ENCODE measurements around the gene BMPER.

The BMPER gene

DNA sequence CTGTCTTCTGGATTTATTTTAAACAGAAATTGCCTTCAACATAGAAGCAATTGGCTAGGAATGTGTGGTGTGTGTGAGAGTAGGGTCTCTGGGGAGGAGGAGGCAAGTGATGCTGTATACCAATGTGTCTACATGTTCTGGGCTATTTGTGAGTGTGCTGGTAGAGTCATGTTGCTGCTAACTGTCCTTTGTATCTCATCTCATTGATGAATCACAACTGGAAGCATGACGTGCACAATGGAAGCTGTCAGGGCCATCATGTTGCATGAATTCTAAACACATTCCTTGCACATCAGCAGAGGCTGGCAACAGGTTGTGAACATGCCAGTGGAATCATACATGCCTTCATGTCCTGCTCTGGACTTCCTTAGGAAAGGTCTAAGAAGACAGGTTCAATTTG is 199.7 kb downstream of the BMPER start:
- no peak for DNase-seq

DNA sequence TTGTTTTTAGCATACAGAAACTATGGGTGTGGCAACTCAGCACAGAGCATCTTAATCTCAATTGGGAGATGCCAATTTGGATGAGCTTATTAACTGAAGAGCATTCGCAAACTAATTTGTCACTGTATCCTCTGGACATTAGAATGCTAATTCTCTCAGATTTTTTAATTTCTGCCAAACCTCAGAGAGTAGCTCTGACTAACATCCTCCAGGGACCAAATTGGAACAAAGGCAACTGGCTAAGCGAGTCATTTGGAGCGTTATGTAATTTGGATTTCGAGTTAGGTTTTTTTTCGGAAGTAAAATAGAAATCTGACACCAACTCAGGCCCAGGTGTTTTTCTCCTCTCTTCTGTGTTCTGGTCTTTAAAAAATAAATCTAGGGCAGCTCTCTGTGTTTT is 201.9 kb downstream of the BMPER start:
- peak; percentile 80 for DNase-seq

DNA sequence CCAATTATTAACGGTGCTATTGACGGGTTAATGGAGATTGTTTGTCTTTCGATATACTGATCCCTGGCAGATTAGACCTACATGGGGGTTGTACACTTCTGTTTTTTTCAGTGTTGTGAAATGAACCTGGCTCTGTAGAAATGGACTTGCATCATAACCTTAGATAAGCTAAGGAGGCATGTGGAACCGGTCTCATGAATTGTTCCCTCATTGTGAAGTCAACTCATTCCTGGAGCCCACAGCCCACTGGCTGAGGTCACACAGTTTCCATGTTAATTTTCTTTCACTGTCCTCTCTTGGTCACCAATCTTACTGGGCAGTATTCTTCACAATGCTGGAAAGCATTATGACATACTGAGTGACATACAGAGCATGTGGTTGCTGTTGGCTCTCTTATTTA is 202.8 kb downstream of the BMPER start:
- no peak for DNase-seq

DNA sequence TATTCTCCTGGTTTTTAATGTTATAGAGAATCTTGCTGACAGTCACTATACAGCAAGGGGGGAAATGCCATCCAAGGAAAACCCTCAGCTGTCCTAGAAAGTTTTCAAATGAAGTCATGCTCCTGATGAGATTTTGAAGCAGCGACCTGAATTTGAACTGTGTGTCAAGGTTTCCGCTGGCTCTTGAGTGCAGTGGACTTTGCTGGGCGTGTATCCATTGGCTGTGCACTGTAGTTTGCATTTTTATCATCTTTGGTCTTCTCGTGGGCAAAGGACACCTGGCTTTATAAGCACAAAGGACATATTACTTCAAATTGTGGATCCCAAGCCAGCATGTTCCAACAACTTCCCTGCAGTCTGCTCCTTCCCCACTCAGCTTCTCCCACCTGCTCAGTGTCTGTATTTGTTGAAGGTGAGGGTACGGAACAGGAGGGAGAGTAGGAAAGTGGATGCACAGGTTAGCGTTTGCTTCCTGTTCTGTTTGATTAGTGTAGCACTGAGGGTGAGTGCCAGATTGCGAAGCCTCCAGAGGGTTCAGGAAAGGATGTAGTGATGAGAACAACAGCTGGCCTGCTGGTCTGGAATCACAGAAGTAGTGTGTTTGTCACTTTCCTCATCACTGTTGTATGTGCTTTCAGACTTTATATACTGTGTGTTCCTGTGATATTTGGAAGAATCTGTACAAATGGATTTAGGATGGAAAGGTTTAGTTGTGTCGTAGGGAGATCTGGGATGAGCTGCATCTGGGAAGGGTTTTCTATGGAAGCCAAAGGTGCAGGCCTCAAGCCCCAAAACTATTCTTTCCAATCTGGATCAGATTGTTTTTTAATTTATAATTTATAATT is 204.8 kb downstream of the BMPER start:
- DNase-seq = no peak

DNA sequence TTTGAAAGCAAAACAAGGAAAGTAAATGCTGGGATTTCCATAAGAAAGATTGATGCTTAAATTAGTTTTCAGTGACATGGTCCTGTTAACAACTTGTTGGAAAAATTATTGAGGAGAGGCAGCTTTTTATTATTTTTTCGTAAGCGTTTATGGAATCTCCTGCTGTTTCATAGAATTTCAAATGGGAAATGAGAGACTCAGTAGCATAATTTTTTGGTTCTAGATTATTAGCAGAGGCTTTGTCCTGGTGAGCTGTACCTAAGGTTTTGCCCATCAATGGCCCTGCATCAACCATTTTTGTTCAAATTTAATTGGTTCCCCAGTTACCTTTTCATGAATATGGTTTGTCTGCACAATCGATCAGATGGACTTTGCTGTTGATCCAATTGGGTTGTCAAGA is 205.7 kb downstream of the BMPER start:
- no peak for DNase-seq

DNA sequence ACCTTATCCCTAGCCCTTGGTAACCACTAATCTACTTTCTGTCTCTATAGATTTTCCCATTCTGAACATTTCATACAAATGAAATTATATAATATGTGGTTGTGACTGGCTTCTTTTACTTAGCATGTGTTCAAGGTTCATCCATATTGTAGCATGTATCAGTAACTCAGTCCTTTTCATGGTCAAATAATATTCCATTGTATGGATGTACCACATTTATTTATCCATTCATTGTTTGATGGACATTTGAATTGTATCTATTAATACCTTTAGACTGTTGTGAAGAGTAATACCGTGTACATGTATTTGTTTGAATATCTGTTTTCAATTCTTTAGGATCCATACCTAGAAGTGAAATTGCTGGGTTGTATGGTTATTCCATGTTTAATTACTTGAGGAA is 210.2 kb downstream of the BMPER start:
- no peak for DNase-seq

DNA sequence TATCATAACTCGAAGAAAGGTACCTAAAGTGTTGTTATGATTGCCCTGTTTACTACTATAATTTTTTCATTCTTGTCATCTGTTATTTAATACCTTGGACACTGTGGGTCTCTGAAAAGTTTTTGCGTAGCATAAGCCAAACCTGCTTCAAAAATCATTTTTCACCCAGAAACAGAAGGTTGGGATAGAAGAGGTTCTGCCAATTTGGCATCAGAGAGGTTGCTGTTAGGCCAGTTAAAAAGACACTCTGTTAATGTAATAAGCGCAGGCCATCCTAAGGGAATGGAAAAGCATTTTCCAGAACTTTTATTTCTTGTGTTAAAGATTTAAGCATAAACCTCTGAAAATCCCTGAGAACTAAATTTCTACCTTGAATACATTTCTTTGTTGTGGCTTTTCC is 212.2 kb downstream of the BMPER start:
- no peak for DNase-seq

DNA sequence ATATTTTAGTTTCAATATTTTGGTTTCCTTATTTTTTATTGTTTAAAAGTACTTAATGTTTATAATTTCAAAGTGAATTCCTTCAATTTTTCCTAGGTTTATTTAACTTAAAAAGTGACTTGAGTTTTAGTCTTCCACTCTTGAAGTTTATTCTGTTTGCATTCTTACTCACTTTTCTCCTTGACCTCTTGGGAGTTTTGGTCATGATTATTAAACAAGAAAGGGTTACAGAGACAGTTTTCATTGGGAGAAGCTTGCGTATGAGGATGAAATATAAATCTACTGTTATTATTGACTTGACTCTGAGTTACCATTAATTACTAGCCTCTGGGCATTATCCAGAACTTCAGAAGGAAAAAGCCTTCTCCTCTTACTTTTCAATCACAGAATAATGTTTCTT is 216.0 kb downstream of the BMPER start:
- DNase-seq = no peak

DNA sequence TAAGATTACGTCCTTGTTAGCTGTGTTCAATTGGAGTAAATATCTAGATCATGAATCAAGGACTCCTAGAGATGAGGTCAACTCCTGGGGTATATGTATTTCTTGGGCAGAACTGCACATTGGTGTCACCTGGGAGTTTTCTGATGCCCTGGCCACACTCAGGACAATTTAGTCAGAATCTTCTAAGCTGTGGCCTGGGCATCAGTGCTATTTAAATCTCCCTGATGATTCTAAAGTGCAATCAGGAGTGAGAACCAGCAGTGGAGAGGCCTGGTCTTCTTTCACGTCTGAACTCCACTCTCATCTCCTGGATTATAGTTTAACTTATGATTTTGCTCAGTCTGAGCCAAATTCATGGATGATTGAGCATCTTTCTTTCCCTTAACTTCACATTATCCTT is 218.0 kb downstream of the BMPER start:
- no peak for DNase-seq

DNA sequence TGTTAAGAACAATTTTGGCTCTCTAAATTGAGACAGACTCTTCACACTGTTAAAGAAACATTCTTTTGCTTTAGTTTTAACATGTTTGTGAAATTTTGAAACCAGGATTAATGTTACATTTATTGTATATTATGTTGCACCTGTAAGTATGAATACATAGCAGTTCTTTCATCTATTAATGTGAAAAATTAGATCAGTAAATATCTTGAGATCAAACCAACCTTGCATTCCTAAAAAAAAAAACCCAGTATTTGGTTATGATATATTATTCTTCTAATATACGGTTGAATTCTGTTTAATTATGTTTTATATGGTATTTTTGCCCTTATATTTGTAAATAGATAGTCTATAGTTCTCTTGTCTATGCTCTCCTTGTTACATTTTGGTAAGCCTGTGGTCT is 219.4 kb downstream of the BMPER start:
- no peak for DNase-seq

DNA sequence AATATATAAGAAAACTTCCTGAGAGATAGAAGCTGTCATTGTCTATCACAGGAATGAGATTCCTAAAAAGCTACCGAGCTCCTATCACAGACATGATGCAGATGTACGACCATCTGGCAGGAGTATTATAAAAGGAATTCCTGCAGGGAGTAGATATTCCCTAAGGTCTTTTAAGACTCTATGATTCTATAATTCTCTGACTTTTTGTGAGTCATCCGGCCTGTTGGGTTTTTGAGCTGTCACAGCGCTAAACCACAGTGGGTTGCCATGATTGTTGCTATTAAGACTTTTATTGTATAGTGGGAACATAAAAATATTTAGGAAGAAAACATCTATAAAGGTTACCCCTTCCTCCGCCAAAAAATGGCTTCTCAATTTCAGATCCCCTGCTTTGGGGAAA is 223.4 kb downstream of the BMPER start:
- no peak for DNase-seq

DNA sequence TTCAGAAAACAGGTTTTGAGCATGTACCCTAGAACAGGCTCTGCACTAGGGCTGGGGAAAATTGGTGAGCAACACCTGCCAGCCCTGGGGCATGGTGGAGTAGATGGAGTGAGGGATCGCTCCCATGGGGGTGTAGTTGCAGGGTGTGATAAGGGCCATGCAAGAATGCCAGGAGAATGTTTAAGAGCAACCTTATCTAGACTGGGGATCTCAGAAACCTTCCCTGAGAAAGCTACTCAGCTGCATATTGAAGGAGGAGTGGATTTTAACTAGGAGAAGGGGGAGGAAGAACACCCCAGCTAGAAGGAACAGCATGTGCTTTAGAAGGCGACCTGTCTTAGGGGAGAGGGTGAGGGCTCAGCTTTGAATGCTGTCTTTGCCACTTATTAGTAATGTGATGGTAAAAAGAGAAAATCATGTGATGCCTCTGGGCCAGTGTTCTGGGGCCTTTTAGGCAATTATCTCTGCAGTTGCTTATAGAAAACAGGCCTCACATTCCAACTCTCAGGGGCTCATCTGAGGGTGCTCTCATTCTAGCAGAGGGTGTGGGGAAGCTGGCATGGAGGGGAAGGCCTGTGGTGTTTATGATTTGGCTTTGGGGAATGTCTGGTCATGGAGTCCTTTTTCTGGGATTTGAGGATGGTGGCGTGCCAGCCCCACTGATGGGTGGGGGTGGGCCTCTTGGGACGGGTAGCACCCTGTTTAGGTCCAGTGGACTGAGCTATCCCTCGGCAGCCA is 225.4 kb downstream of the BMPER start:
- no peak for DNase-seq

DNA sequence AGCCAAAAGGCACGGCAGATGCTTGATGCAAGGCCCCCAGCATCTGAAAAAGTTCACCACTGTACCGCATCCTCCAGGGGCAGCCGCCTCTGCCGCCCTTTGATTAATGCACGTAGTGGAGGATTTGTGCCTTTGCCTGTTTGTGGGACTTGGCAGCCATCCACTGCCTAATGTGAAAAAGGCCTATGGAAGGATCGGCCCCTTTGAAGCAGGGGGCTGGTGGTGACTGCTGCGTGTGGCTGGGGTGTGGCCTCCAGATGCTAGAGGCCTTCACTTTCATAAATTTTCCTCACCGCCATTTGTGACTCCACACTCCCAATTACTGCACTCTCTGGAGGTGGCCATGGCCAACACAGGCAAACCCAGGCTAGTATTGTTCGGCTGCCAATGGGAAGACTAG is 226.0 kb downstream of the BMPER start:
- DNase-seq = no peak

DNA sequence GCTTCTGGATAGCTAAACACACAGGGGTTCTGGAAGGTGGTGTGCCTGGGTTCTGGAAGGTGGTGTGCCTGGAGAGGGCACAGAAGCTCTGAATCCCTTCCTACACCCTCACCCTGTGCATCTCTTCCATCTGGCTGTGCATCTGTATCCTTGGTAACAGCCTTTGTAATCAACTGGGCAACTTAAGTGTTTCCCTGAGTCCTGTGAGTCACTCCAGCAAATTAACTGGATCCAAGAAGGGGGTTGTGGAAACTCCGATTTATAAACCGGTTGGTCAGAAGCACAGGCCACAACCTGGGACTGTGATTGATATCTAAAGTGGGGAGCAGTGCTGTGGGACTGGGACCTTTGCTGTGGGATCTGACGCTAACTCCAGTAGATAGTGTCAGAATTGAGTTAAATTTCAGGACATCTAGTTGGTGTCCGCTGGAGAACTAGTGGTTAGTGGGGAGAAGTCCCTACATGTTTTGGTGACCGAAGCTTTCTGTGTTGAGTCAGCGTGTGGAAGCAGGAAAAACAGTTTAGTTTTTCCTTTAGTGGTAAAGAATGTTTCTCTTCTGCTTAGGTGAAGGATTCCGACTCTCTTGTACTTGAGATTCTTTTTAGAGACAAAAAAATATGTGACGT is 228.1 kb downstream of the BMPER start:
- DNase-seq = no peak

DNA sequence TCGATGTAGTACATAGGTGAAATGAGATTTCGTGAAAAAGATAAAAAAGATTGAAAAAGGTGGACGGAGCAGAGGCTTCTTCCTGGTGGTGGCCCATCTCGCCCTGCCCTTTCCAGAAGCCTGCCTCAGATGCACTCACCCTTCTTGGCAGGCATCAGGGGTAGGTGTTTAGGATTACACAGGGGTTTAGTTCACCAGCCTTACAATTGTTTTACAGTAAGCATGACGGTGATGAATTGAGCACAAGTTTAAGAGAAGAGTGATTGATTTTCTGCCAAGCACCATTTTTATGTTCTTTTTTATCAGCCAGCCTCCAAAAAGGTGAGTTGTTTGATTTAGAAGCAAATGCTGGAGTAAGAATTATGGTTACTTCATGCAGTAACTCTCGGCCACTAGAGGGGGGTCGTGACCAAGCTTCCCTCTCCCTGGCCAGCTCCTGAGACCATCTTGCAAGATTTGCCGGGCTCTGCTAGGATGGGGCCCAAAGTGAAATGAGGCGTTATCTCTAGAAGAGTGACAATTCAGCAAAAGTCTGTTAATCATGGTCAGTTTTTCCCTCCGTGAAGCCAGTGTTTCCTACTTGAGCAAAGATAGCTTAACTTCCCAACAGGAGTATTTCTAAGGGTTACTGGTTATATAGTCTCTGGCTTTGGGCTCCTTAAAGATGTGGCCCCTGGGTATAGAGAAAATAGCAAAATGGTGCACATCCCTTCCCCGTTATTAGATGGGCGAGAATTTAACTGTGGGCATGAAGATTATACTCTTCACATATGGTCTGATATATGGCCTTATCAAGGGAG is 228.8 kb downstream of the BMPER start:
- peak; percentile 60 for DNase-seq

DNA sequence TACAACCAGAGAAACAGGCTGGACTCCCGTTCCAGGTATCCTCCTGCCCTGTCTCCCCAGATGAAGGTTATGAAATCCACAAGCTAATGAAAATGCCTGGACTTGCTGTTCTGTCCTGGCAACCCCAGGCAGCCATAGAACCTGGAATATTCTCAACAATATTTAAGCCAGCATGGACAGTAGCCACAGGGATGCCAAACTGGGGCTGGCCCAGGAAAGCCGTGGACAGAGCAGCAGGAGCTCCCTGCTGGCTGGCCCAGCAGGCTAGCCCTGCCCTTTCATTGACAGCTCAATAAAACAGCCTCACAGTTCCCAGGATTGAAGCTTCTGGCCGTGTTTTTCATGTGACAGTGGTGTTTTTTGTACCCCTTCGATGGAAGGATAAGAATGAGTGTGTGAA is 230.6 kb downstream of the BMPER start:
- no peak for DNase-seq

DNA sequence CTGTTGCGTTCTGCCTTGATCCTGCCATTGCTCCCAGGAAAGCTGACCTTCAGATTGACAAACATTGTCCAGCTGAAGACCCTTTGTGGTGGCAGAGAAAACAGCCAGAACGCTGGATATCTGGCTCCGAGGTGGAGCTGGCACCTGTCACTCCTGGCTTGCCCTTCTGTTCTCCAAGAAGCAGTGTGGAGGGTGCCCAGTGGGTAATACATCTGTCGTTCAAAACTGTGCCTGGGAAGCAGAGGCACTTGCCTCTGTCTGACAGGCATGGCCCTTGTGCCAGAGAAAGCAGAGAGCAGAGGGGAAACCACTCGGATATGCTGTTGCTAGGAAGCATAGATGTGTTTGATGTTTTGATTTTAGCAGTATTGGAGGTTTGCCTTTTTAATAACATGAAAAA is 231.4 kb downstream of the BMPER start:
- no peak for DNase-seq

DNA sequence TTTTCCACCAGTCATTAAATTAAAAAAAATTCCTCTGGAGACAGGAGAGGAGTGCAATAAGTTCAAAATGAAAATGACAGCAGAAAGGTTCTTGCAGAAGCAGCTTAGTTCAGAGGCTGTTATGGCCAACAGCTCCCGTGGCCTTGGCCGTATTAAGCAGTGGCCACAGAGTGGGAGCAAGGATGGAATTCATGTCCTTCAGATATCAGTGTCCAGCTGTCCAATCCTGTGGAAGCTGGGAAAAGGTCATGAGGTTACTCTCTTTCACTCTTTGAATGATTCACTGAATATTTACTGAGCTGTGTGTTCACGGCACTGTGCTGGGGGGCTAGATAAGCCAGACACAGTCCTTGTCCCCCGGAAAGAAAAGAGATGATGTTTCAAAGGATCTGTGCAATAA is 231.8 kb downstream of the BMPER start:
- DNase-seq = no peak

DNA sequence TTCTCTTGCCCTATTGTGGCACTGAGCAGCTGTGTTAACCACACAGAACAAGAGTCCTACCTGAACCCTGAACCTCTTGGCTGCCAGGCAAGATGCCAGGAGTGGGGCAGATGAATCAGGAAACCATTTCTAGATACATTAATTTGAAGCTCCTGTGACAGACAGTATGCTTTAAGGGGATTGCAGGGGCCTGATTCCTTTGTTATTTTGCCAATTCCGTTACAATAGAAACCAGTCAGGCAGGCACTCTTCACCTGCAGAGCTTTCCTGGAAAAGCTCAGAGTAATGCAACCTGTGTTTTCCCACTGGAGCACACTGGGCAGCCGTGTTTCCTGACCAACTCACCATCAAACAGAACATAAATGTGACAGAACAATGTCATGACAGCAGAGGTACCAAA is 233.1 kb downstream of the BMPER start:
- DNase-seq = no peak

DNA sequence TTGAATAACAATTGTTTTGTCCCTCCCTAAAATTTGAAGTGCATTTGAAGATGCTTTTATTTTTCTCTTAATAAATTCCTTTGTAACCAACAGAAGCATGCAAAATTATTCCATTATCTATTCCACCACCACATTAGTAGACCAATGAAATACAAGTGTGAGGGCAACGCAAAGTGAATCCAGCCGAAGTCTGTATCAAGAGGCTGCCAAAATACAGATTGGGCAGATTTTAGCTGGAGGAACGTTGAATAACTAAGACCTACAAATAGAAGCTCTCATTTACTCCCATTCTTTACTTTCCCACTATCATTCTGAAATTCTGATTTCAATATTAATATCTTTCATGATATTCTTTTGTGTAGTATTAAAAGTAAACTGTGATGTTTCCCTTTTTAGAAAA is 233.7 kb downstream of the BMPER start:
- no peak for DNase-seq

DNA sequence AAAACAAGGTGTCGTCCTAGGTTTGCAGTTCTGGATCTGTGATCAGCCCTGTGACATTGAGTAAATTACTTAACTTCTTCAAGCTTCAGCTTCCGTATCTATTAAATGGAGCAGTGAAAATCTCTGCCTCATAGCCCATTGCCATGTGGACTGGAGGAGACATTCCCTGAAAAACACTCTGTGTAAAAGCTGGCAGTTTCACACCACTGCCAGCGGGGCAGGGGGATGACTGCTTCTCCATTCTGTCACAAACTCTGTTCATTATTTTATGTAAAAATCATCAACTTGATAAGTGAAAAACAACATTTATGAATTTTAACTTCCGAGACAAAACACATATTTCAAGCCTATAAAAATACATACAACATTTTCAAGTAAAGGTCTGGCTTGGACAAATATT is 234.7 kb downstream of the BMPER start:
- no peak for DNase-seq

DNA sequence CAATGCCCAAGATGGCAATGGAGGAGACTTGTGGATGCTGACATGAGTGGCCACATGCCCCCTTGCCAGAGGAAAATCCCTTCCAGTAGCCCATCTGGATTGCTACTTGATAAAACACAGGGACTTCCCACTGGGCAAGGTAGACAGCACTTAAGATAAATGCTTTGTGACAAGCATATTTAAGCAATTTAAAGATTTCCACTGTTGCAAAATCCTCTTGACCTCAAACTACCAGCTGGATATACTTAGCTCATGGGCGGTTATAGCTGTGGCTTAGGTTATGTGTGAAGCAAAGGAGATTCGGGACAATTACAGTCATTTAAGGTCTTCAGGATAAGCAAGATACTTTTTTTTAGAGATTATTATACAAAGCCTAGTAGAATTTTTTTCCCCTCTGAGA is 238.1 kb downstream of the BMPER start:
- no peak for DNase-seq

DNA sequence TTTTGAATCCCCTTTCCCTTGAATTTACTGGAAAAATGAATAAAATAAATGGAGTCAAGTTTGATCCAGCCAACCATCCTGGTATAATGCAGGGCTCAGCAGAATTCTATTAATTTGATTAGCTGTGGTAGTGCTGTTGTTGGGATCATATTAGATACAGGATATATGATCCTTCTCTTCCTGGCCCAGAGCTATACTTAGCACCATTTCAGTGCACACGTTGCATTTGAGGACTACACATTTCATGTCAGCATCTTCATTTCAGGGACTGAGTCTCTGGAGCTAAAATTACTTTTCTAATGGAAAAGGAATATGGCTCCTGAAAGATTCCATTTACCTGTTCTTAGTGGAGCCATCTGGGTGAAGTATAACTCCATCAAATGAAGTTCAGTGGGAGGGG is 240.3 kb downstream of the BMPER start:
- DNase-seq = no peak
